ENCODE results near the gene CLTB.
"Not testable (repeated sequence)": the region's sequence is repeated elsewhere in the genome, so short reads cannot be mapped to it uniquely, and the experiment has no call there.

CLTB gene

DNA sequence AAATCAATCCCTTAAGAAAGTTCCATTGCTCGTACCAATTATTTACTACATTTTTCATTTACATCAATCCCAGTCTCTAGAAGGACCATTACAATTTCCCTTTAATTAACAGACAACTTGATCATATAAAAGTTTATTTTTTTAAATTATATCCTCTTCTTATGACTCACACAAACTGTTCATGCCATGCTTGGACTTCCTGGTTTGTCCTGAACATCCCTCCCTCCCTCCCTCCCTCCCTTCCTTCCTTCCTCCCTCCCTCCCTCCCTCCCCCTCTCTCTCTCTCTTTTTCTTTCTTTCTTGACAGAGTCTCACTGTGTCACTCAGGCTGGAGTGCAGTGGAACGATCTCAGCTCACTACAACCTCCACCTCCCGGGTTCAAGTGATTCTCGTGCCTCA is 11.6 kb upstream of the CLTB start:
- no peak for DNase-seq (ENCODE audit: low read depth)

- DNase-seq (ENCODE audit: low read depth): no peak
Observed at GRCh38 chr5:176426876-176427275, 10.5 kb upstream of the CLTB start.

- DNase-seq (ENCODE audit: low read depth): no peak
Observed at GRCh38 chr5:176425791-176426190, 9.5 kb upstream of the CLTB start.

- DNase-seq (ENCODE audit: low read depth): no peak
Observed at GRCh38 chr5:176425138-176425537, 8.8 kb upstream of the CLTB start.

DNA sequence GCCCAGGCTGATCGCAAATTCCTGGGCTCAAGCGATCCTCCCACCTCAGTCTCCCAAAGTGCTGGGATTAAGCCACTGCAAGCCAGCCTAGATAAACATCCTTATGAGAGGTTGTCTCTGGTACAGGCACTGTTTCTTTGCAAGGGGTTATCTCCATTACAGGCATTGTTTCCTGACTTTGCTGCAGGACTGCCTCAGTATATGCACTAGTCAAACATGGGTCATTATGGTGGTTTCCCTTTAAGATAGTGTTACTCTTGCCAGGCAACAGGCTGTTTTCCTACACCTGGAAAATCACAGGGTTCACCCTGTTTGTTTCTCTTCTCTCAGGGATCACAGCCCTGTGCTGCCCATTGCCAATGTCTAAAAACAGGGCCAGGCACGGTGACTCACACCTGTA is 7.8 kb upstream of the CLTB start:
- DNase-seq (ENCODE audit: low read depth): no peak

- DNase-seq (ENCODE audit: low read depth): no peak
Observed at GRCh38 chr5:176420972-176421544, 4.7 kb upstream of the CLTB start.

DNA sequence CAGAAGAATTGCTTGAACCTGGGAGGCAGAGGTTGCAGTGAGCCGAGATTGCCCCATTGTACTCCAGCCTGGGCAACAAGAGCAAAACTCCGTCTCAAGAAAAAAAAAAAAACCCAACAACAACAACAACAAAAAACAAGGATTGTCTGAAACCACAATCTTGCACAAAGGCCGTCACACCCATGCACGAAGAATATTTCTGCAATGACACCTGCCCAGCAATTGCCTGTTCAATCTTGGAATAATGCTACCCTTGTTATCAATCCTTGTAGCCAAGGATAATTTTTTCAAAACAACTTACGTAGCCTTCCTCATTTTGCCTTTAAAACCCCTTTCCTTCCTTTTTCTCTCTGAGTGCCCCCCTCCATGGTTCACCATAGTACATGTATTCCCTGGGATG is 3.7 kb upstream of the CLTB start:
- DNase-seq (ENCODE audit: low read depth): no peak

GRCh38 chr5:176418251-176418650 is 1.9 kb upstream of the CLTB start:
- DNase-seq (ENCODE audit: low read depth): no peak

DNA sequence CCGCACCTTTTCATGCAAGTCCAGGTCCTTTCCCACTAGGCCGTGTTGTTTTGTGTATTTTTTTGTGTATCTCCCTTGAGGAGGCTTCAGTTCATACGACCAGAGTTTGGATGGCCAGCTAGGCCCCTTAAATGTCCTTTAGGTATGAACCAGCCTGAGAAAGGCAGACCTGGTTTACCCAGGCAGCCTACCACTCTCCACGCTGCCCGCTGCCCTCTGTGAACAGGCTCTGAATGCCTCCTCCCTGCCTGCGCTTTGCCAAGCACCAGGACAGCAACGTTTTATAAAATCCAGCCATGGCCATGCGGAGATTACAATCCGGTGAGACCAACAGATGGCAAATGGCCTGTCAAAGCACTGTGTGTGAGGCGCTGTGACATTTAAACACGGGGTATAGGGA is 626 bp upstream of the CLTB start:
- no peak for DNase-seq (ENCODE audit: low read depth)

DNA sequence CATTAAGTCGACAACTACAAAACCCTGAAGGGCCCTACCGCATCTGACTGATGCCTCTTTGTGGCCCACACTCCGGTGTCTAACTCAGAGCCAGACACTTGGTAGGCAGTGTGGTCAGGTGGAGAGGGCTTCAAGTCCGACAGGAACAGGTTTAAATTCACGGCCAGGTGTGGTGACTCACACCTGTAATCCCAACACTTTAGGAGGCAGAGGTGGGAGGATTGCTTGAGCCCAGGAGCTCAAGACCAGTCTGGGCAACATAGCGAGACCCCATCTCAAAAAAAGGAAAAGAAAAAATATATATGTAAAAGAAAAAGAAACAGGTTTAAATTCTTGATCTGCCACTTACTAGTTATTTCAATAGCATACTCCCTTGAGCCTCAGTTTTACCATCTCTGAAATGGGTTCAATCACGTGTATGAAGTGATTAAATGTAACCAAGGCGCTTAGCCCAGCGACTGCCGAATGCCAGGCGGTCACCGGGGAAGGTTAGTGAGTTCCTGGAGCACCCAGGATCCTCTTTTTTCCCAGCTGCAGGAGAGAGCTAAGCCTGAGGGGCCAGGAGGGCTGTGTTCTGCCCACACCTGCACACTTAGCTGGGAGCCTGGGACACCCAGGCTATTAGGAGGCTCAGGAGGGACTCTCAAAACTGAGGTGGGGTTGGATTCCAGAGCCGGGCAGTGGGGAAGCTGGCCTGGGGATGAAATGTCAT is 943 bp downstream of the CLTB start:
- DNase-seq (ENCODE audit: low read depth): no peak

GRCh38 chr5:176414704-176415103 is 1.6 kb downstream of the CLTB start:
- no peak for DNase-seq (ENCODE audit: low read depth)

DNA sequence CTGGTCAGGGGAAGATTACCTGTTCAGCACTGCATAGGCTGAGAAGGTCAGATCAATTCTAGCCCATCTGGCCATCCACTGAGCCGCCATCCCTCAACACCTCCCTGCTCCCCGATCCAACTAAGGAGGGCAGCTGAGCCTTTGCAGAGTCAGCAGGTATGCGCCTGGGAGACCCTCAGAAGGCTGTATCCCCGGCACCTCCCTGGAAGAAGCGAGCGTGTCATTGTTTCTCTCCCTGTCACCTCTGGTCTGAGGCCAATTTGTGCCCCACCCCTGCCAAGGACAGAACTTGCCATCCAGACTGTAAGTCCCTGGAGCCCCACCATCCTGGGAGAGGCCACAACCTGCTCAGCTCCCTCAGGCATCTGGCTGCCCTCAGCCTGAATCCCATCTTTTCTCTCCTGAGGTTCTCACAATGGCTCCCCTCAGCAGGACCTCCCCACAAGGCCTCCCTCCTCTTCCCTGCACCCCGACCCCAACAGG is 2.6 kb downstream of the CLTB start:
- no peak for DNase-seq (ENCODE audit: low read depth)

- no peak for DNase-seq (ENCODE audit: low read depth)
Observed at GRCh38 chr5:176413255-176413565, 3.1 kb downstream of the CLTB start.

GRCh38 chr5:176412517-176413254 is 3.7 kb downstream of the CLTB start:
- no peak for DNase-seq (ENCODE audit: low read depth)

DNA sequence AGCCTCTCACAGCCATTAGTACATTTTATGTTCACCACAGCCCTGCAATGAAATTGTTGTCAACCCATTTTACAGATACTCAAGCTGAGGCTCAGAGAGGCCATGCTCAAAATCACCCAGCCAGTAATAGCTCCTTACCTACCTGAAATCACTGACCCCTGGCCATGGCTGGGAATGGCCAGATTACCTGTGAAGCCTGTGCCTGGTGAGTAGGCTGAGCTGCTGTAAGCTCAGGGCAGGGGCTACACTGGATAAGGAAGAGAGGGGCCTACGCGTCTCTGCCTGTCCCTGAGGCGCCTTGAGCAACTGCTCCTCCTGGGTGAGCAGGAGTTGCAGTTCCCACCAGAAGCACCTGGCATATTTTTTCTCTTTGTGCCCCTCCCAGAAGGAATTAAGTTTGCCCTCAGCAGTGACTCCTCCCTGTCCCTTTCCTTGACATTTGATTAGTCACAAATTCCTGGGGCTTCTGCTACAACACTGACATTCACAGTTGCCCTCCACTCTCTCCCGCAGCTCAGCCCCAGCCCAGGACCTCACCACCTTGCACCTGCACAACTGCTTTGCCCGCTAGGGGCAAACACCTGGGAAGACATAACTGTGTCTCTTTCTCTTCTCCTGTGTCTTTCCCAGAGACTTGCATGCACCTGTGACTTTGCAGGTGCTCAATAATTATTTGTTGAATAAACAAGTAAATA is 5.7 kb downstream of the CLTB start:
- no peak for DNase-seq (ENCODE audit: low read depth)

GRCh38 chr5:176409765-176410164 is 6.6 kb downstream of the CLTB start:
- no peak for DNase-seq (ENCODE audit: low read depth)

- no peak for DNase-seq (ENCODE audit: low read depth)
Observed at GRCh38 chr5:176408590-176408989, 7.7 kb downstream of the CLTB start.

GRCh38 chr5:176408252-176408573 is 8.1 kb downstream of the CLTB start:
- DNase-seq (ENCODE audit: low read depth): not testable (repeated sequence)

GRCh38 chr5:176407456-176408251 is 8.7 kb downstream of the CLTB start:
- no peak for DNase-seq (ENCODE audit: low read depth)

- DNase-seq (ENCODE audit: low read depth): no peak
Observed at GRCh38 chr5:176406436-176407052, 9.8 kb downstream of the CLTB start.

GRCh38 chr5:176405656-176406435 is 10.5 kb downstream of the CLTB start:
- no peak for DNase-seq (ENCODE audit: low read depth)
